SIG-M5 treated with dmso at 0.1 percent for 504 hours (cell line): ENCODE results near the gene SPIRE1.
"Not testable (repeated sequence)": the region's sequence is repeated elsewhere in the genome, so short reads cannot be mapped to it uniquely, and the experiment has no call there.

Experiments
- DNase-seq: peaks from one replicate; lab custom pipeline; 2025; ENCODE audit not compliant: unreplicated experiment; lab: John Stamatoyannopoulos, UW

Gene SPIRE1

DNA sequence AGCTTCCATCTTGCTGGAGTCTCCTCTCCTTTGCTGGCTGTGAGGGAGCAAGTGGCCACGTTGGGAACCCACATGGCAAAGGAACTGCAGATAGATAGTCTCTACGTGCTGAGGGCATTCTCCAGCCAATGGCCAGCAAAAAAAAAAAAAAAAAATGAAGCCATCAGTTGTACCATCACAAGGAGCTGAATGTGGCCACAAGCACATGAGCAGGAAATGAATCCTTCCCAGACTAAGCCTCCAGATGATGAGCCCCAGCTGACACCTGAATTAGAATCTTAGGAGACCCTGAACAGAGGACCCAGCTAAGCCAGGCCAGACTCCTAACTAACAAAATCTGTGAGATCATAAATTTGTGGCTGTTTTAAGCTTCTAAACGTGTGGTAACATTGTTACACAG lies 57.9 kb downstream of the SPIRE1 start:
- no peak for DNase-seq

DNA sequence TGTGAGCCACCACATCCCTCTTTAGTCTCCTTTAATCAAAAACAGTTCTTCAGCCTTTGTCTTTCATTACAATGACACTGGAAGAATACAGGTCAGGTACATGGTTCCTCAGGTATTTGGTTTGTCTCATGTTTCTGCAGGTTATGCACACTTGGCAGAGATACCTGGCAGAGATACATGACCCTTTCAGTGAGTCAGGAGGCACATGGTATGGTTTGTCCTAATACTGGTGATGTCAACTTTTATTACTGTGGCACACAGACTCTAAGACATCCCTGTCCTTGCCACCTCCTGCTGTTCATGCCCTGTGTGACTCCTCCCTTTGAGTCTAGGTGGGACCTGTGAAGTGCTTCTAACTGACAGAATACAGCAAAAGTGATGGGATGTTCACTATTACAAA lies 58.4 kb downstream of the SPIRE1 start:
- no peak for DNase-seq

DNA sequence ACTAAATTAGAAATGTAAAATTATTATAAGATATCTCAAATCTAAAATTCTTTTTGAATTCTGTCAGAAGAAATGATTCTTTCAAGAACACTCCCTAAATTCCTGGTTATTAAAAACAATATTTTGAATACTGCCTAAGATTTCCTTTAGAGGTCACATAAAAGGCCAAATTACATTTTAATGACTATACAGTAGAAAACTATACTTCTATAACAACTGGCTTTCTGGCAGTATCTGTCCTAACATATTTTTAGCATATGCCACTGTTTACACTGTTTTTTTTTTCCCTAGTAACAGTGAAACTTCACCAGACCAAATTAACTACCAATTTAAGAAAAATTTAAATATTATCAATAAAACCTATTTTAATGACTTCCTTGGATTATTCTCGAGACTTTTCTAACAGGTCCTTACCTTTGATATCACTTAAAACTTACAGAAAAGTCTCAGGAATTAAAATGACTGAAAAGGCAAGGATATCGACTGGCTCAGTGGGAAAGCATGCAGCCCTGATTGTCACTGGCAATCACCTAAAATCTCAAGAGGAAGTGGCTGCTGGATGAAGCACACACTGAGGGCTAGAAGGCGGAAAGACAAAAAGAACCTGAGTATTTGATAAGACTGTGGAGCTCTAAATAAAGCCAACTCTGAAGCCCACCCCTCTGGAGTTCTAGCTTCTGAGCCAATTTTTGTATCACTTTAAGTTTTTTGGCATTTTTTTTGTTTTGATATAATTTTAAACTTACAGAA lies 59.6 kb downstream of the SPIRE1 start:
- DNase-seq: no peak

DNA sequence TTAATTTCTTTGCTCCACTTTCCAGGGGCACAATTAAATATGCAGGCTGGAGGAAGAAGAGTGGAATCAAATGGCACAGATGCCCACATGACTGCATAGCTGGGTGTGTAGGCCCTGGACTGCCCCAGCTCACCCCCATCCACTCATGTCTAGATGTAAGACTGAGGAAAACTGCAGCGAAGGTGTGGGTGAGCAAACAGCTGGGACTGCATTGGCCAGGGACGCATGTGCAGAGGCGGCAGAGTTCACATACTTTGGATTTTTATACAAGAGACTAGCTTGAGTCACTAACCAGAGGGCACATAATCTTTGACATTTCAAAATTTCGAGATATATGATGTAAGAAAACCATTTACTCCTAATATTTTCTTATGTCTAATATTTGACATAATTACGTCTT lies 60.1 kb downstream of the SPIRE1 start:
- peak; percentile 9 for DNase-seq

DNA sequence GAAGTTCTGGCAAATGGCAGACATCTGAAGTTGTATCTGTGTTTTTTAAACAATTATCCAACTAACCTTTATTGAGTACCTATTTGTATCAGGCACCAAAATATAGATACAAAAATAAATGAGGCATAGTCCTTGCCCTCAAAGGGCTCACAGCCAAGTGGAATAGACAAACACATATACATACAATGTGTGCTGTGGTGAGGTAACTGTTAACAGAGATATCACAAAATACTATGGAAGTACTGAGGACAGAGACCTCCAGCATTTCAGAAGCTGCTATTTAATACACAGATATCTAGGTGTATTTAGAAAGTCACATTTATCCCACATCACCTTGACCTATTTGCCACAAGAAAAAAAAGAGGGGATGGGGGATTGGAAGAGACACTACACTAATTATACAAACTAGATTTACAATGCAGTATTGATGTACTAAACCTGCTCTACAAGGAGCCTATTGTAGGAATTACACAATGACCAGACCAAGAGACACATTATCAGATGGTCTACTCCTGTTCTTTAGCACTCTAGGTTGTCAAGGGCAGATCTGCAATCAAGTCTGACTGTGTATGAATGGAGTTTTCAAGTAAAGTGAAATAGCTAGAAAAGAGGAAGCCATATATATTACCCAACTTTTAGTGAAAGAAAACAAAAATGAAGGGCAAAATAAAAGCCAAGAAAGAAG lies 62.2 kb downstream of the SPIRE1 start:
- DNase-seq: peak; percentile 91

DNA sequence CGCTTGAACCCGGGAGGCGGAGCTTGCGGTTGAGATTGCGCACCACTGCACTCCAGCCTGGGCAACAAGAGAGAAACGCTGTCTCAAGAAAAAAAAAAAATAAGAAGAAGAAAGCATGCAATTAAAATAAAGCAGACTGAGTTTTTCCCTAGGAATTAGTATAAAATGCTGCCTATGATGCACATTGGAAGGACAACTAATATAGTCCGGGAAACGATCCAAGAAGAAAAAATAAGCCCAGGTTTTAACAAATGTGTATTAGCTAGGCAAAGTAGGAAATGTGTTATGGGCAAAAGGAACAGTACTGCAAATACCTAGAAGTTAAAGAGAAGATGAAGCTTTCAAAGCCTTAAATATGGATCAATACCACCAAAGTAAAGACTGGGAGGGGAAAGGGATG lies 64.0 kb downstream of the SPIRE1 start:
- DNase-seq: no peak

DNA sequence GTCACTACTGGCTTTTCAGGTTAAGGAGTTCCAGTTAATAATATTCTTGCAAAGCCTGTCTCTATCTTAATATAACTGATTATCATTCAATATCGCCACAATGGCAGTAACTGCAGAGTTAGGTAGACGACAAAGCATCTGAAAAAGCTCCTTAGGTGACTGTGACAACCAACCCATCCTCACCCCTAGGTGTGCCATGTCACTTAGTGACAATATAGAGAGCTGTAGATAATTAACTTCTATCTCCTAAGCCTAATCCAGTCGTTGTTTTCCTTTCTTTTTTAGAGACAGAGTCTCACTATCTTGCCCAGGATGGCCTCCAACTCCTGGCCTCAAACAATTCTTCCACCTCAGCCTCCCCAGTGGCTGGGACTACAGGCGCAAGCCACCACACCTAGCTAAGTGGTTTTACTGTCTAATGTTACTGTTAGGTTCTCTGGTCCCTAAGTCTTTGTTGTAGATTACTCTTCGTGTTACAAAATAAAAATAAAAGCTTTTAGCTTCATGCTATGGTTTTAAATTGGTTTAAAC lies 65.2 kb downstream of the SPIRE1 start:
- DNase-seq: no peak

DNA sequence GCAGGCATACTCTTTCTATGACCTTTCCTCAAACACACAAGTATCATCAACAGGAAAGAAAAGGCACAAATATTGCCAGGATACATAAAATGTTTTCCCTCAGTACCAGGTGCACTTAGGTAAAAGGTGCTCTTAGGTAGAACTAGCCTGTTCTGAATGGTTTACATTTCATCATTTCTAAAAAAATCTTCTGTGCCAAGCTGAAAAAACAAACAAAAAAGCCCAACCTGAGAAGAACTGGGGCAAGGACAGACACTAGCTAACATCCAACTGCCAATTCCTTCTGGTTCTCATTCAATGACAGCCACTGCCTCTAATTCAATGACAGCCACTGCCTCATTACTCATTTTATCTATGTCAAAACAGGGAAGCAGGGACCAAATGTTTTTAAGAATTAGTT lies 68.5 kb downstream of the SPIRE1 start:
- DNase-seq: no peak

DNA sequence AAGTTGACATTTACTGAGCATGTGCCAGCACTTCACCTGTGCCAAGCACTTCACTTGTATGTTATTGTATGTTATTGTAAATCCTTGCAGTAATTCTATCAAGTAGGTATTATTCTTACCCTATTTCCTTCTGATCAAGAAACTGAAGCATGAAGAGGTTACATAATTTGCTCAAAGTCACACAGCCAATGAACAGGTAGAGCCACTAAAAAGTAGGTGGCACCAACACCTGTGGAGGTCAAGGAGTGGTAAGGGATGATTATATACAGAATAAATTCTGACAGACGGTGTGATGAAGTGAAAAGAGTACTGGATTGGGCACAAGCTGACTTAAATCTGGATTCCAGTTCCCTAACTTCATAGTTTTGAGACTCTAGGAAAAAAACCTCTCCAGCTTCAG lies 71.0 kb downstream of the SPIRE1 start:
- no peak for DNase-seq

DNA sequence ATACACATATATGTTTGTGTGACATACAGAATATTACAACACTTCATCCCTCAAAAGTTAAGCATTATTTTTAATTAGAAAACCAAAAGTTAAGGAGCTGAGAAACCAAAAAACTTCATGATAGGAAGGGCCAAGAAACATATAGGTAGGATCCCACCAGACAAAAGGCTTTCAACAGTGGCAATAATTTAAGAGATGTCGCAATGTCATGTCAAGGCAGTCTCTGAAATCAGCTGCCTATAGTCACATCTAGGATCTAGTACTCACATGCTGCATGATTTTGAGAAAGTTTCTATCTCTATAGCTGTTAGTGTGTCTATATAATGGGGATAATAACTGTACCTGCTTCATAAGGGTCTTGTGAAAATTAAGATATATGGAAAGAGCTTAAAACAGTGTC lies 72.7 kb downstream of the SPIRE1 start:
- no peak for DNase-seq

DNA sequence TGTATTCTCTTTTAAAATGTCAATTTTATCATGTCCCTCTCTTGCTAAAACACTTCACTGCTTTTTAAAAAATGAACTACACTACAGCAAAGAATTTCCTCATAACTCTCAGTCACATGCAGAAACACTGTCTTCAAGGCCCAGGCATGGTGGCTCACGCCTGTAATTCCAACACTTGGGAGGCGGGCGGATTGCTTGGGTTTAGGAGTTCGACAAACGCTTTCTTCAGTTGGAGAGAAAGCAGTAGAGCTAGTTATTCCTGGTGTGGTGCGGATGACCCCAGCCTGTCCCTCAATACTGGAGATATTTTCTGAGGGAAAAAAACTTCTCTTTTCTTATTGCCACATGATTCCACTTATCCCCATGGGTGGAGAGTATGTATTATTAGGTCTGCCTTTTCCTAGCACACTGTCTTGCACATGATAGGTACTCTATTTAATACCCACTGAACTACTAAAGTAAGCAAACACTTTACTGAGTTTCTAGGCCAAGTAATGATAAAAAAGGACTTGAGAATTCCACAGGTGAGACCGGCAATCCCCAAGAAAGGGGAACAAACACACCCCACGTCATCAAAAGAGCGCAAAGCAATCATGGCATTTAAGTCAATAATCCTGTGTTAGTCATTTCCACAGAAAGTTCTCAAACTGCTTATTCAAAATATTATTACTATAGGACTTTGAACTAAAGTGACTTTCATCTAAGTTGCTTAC lies 77.1 kb downstream of the SPIRE1 start:
- DNase-seq: no peak

DNA sequence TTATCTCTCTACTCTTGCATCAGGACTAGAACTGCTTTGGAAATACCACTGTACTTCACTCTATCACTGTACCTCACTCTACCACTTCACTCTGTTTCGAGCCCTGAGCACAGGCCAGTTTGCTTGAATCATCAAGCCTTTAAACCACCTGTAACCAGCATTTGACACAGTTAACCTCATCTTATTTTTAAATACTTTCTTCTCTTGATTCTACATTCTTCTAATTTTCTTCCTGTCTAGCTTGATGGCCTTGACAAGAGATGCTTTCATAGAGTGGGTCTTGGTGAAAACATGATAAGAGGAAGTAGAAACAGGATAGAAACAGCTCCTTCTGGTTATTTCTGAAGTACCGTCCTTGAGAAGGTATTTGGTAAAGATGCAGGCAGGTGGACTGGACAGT lies 78.1 kb downstream of the SPIRE1 start:
- DNase-seq: no peak

DNA sequence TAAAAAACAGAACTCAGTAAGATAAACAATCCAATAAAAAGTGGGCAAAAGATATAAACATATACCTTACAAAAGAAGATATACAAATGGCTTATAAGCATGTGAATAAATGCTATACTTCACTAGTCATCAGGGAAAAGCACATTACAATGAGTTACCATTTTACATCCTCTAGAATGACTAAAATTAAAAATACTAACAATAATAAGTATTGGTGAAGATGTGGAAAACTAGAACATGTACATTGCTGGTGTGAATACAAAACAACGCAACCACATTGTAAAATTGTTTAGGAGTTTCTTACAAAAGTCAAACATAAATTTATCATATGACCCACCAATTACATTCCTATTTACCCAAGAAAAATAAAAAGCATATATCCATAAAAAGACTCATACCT lies 80.1 kb downstream of the SPIRE1 start:
- no peak for DNase-seq

DNA sequence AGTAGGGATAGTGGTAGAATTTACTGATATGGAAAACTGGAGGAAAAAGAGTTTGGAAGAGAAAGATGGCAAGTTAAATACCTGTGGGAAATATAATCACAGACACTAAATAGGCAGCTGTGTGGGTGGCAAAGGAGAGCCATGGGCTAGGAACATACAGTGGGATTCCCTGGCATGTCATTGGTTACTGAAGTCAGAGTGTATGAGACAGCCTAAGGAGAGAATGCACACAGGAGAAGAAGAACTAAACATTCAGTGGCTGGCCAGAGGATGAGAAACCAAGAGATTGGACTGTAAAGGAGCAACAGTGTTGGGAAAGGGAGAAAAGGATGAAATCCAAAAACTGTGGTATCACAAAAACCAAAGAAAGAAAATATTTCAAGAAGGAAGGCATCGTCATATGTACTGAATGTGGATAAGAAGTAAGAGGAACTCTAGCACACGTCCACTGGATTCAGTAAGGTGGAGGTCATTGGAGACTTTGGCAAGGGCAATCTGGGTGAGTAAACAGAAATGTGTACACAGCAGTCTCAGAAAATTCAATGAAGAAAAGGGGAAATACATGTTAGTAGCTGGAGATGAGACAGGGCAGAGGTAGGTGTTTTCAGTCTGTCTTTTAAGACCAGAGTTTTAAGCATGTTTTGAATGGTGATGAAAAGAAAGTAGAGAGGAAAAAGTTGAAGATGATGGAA lies 83.3 kb downstream of the SPIRE1 start:
- no peak for DNase-seq

DNA sequence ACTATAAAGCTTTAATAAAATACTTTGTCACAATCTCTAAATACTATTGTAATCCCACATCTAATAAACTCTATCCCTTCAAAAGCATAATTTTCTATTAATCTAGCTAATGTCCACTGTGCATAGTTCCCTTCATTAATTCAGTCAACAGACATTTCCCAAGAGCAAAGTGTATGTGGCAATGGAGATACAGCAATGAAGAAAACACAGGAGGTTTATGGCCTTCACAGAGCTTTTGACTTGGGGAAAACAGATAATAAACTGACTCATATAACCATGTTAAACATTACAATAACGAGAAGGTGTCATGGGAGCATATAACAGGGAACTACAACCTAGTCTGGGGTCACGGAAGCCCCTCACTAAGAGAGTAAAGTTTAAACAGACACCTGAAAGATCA lies 86.3 kb downstream of the SPIRE1 start:
- DNase-seq: no peak

DNA sequence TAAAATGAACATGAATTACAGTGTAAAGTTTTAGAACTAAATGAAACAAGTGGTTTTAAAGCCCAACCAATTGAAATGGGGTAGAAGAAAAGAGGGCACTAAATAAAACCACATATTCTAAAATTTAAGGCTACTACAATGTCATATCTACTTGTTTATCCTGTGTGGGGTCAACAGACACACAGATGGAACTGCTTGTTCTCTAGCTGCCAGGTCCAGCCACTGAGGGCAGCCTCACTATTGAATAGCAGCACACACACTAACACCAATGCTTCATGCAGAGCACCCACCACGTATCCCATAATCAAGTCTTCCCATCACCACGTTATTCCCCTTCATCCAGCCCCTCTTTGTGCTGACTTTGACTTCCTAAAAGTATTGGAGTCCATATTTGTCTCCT lies 88.1 kb downstream of the SPIRE1 start:
- no peak for DNase-seq

DNA sequence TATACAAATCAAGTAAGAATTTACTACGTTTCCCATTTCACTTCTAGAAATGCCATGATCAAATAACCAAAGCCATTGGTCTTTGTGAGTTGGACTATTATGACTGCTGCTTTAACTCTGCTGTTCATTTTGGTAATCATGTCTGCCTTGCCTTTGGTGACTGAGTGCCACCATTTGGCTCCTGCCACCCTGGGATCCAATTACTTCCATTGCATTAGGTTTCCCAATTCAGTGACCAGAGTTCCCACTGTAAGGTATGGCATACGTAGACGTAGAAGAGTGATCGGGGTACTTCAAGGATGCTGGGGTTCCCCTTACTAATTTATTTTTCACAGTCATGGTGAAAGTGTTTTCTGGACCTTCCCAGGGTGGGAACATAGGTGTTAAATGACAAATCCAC lies 90.1 kb downstream of the SPIRE1 start:
- no peak for DNase-seq

DNA sequence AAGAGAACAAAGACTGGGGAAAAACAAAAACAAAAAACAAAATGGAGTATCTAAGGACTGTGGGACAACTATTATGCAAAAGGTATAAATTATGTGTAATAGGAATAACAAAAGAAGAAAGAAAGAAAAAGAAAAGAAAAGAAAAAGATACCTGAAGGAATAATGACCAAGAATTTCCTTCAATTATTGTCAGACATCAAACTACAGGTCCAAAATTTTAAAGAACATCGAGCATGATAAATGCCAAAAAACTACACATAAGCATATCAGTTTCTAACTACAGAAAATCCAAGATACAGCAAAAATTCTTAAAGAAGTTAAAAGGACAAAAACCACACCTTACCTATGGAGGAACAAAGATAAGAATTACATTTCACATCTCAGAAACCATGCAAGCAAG lies 93.0 kb downstream of the SPIRE1 start:
- DNase-seq: no peak

DNA sequence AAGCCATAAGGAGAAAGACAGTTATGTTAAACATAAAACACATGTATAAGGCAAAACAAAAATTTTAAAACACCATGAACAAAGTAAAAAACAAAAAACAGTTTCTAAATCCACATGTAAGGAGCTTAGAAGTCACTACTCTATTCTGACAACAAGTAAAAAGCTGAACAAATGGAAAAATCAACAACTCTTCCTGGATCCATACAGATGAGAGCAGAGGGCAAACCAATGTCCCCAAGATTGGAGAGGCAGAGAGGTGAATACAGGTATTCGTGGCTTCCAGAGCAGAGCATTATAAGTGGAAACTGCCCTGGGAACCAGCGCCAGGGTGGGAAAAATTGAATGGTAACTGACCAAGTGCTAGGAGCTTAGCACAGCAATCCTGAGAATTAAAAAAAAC lies 93.5 kb downstream of the SPIRE1 start:
- DNase-seq: no peak

DNA sequence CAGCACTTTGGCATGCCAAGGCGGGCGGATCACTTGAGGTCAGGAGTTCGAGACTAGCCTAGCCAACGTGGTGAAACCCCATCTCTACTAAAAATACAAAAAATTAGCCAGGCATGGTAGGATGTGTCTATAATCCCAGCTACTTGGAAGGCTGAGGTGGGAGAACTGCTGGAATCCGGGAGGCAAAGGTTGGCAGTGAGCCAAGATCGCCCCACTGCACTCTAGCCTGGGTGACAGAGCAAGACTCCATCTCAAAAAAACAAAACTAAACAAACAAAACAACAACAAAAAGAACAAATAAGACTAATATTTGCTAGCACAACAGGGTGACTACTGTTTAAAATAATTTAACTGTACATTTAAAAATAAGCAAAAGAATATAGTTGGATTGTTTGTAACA lies 97.3 kb downstream of the SPIRE1 start:
- DNase-seq: not testable (repeated sequence)

DNA sequence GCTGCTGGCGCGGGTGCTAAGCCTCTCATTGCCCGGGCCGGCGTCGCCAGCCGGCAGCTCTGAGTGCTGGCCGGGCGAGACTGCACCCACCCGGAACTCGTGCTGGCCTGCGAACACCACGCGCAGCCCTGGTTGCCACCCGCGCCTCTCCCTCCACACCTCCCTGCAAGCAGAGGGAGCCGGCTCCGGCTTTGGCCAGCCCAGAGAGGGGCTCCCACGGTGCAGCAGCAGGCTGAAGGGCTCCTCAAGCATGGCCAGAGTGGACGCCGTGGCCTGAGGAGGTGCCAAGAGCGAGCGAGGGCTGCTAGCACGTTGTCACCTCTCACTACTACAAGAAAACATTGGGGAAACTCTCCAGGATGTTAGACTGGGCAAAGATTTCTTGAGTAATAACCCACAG lies 98.6 kb downstream of the SPIRE1 start:
- DNase-seq: no peak
